NOMO-1 treated with DMSO at 0.1 percent for 48 hours (cell line): ENCODE measurements around the gene IFNAR2.

Experiments
- DNase-seq: peaks from one replicate; lab custom pipeline; 2025; ENCODE audit not compliant: unreplicated experiment; lab: John Stamatoyannopoulos, UW

IFNAR2 gene

GRCh38 chr21:33266050-33266788 is 36.5 kb downstream of the IFNAR2 start, which contains the start of gene IL10RB:
Gene IL10RB, plus strand, starts transcription at chr21:33266367. Its CDS starts 99 bp downstream, at chr21:33266466.
- DNase-seq: peak; percentile 62

GRCh38 chr21:33266789-33267135 is 37.0 kb downstream of the IFNAR2 start:
- DNase-seq: no peak

GRCh38 chr21:33267250-33267649 is 37.5 kb downstream of the IFNAR2 start:
- DNase-seq: no peak

- DNase-seq: no peak
These were observed 38.6 kb downstream of the IFNAR2 start for GRCh38 chr21:33268393-33268736.

- no peak for DNase-seq
These were observed 39.2 kb downstream of the IFNAR2 start for GRCh38 chr21:33268737-33269441.

- no peak for DNase-seq
These were observed 41.2 kb downstream of the IFNAR2 start for GRCh38 chr21:33270986-33271385.

- no peak for DNase-seq
These were observed 43.3 kb downstream of the IFNAR2 start for GRCh38 chr21:33273044-33273443.

- no peak for DNase-seq
These were observed 49.0 kb downstream of the IFNAR2 start for GRCh38 chr21:33278721-33279120.

- DNase-seq: no peak
These were observed 49.6 kb downstream of the IFNAR2 start for GRCh38 chr21:33279330-33279820.
